Measurements from ENCODE around the gene NLRP6.

The NLRP6 gene

DNA sequence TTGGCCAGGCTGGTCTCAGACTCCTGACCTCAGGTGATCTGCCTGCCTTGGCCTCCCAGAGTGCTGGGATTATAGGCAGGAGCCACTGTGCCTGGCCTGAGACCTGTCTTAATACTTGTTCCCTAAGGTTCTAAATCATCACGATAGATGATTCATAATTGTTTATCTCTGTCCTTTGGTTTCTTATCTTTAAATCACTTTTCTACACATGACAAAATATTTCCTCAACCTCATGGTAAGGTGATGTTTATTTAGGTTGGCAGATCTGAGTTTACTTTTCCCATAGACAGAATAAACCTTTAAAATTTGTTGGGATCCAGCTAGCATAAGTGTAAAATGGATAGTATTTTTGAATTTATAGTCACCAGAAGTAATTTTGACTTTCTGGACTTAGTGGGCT lies 37.9 kb upstream of the NLRP6 start:
- H3K4me3 ChIP-seq (ENCODE audit: insufficient read depth, low read depth, low read length) = no peak overlapping the region
- H3K27me3 ChIP-seq (ENCODE audit: control insufficient read depth, insufficient read depth, low read length, poor library complexity, severe bottlenecking) = no peaks in the 10 kb centered on the region
- peaks cover 10% of the 10 kb centered on the region for H3K36me3 ChIP-seq (ENCODE audit: control insufficient read depth, insufficient read depth, low read length)
- no peaks in the 10 kb centered on the region for H3K9me3 ChIP-seq (ENCODE audit: control insufficient read depth, low read length)
- H3K27ac ChIP-seq (ENCODE audit: insufficient read depth, low read depth, low read length, poor library complexity, severe bottlenecking) = no peak overlapping the region
- 100% methylated on average over 1 of the region's 1 CpG for WGBS, 2 experiments
- peaks cover 9% of the 10 kb centered on the region for H3K4me1 ChIP-seq (ENCODE audit: control insufficient read depth, insufficient read depth, low read length)

DNA sequence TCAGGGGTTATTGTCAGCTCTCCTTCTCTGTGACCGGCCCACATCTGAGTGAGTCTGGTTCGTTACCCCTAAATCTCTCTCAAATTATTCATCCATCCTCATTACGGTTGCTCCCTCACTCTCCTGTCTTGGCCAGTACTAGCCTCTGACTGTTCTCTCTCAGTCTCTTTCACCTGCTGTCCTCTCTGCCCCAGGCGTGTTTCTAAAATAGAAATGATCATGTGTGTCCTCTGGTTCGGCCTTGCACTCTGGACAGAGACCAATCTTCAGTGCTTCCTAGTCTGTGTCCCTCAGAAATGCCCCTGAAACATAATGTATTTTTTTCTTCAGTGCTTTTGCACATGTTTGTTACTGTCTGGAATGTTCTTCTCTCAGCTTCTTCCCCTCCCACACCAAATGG lies 36.6 kb upstream of the NLRP6 start:
- Histone ChIP-seq H3K27ac (ENCODE audit: insufficient read depth, low read depth, low read length, poor library complexity, severe bottlenecking) (no peak overlapping the region), H3K36me3 (ENCODE audit: control insufficient read depth, insufficient read depth, low read length) (peaks cover 21% of the 10 kb centered on the region), H3K4me3 (ENCODE audit: insufficient read depth, low read depth, low read length) (no peak overlapping the region), H3K4me1 (ENCODE audit: control insufficient read depth, insufficient read depth, low read length) (peaks cover 9% of the 10 kb centered on the region), H3K9me3 (ENCODE audit: control insufficient read depth, low read length) (no peaks in the 10 kb centered on the region), H3K27me3 (ENCODE audit: control insufficient read depth, insufficient read depth, low read length, poor library complexity, severe bottlenecking) (no peaks in the 10 kb centered on the region)
- WGBS, 2 experiments = 94 to 95% methylated on average over 5 of the region's 5 CpGs

DNA sequence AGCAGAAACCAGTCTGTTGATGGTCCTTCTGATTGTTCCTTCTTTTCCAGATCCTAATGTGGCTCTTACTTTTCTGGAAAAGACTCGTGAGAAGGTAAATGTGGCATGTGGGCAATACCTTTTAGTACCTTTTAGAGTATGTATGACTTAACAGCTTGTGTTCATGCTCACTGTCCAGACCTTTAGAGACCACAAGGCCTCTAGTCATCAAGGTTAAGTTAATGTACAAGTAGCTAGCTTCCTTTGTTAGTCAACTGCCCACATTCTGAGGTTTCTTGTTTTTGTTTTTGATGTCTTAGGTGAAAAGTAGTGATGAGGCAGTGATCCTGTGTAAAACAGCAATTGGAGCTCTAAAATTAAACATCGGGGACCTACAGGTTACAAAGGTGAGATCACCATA lies 33.8 kb upstream of the NLRP6 start:
- Histone ChIP-seq H3K4me1 (ENCODE audit: control insufficient read depth, insufficient read depth, low read length) (no peaks in the 10 kb centered on the region), H3K4me3 (ENCODE audit: insufficient read depth, low read depth, low read length) (no peak overlapping the region), H3K27ac (ENCODE audit: insufficient read depth, low read depth, low read length, poor library complexity, severe bottlenecking) (no peak overlapping the region), H3K36me3 (ENCODE audit: control insufficient read depth, insufficient read depth, low read length) (peaks cover 27% of the 10 kb centered on the region), H3K9me3 (ENCODE audit: control insufficient read depth, low read length) (no peaks in the 10 kb centered on the region), H3K27me3 (ENCODE audit: control insufficient read depth, insufficient read depth, low read length, poor library complexity, severe bottlenecking) (no peaks in the 10 kb centered on the region)
- 89 to 100% methylated on average over 1 to 2 of the region's 2 CpGs for WGBS, 2 experiments

- Histone ChIP-seq H3K36me3 (ENCODE audit: control insufficient read depth, insufficient read depth, low read length) (peaks cover 42% of the 10 kb centered on the region), H3K27ac (ENCODE audit: insufficient read depth, low read depth, low read length, poor library complexity, severe bottlenecking) (no peak overlapping the region), H3K27me3 (ENCODE audit: control insufficient read depth, insufficient read depth, low read length, poor library complexity, severe bottlenecking) (no peaks in the 10 kb centered on the region), H3K9me3 (ENCODE audit: control insufficient read depth, low read length) (no peaks in the 10 kb centered on the region), H3K4me1 (ENCODE audit: control insufficient read depth, insufficient read depth, low read length) (no peaks in the 10 kb centered on the region), H3K4me3 (ENCODE audit: insufficient read depth, low read depth, low read length) (no peak overlapping the region)
- WGBS, 2 experiments = 82 to 83% methylated on average over 8 of the region's 8 CpGs
Observed at GRCh38 chr11:249062-249461, 29.1 kb upstream of the NLRP6 start.

GRCh38 chr11:250274-250673 lies 27.9 kb upstream of the NLRP6 start:
- no peaks in the 10 kb centered on the region for H3K27me3 ChIP-seq (ENCODE audit: control insufficient read depth, insufficient read depth, low read length, poor library complexity, severe bottlenecking)
- no peak overlapping the region for H3K4me3 ChIP-seq (ENCODE audit: insufficient read depth, low read depth, low read length)
- H3K4me1 ChIP-seq (ENCODE audit: control insufficient read depth, insufficient read depth, low read length) = no peaks in the 10 kb centered on the region
- H3K27ac ChIP-seq (ENCODE audit: insufficient read depth, low read depth, low read length, poor library complexity, severe bottlenecking) = no peak overlapping the region
- 89 to 91% methylated on average over 4 to 5 of the region's 5 CpGs for WGBS, 2 experiments
- H3K9me3 ChIP-seq (ENCODE audit: control insufficient read depth, low read length) = no peaks in the 10 kb centered on the region
- H3K36me3 ChIP-seq (ENCODE audit: control insufficient read depth, insufficient read depth, low read length) = peaks cover 36% of the 10 kb centered on the region

GRCh38 chr11:250740-251299 lies 27.4 kb upstream of the NLRP6 start:
- H3K36me3 ChIP-seq (ENCODE audit: control insufficient read depth, insufficient read depth, low read length) = peaks cover 32% of the 10 kb centered on the region

GRCh38 chr11:251550-251949 lies 26.7 kb upstream of the NLRP6 start:
- H3K4me3 ChIP-seq (ENCODE audit: insufficient read depth, low read depth, low read length) = no peak overlapping the region
- no peaks in the 10 kb centered on the region for H3K9me3 ChIP-seq (ENCODE audit: control insufficient read depth, low read length)
- no peaks in the 10 kb centered on the region for H3K4me1 ChIP-seq (ENCODE audit: control insufficient read depth, insufficient read depth, low read length)
- WGBS, 2 experiments = 92 to 94% methylated on average over 10 of the region's 10 CpGs
- H3K27ac ChIP-seq (ENCODE audit: insufficient read depth, low read depth, low read length, poor library complexity, severe bottlenecking) = no peak overlapping the region
- H3K36me3 ChIP-seq (ENCODE audit: control insufficient read depth, insufficient read depth, low read length) = peaks cover 25% of the 10 kb centered on the region
- H3K27me3 ChIP-seq (ENCODE audit: control insufficient read depth, insufficient read depth, low read length, poor library complexity, severe bottlenecking) = no peaks in the 10 kb centered on the region

More at GRCh38 chr11:250740-251299, 27.4 kb upstream of the NLRP6 start:
- Histone ChIP-seq H3K4me3 (ENCODE audit: insufficient read depth, low read depth, low read length) (no peak overlapping the region), H3K9me3 (ENCODE audit: control insufficient read depth, low read length) (no peaks in the 10 kb centered on the region), H3K4me1 (ENCODE audit: control insufficient read depth, insufficient read depth, low read length) (no peaks in the 10 kb centered on the region), H3K27me3 (ENCODE audit: control insufficient read depth, insufficient read depth, low read length, poor library complexity, severe bottlenecking) (no peaks in the 10 kb centered on the region), H3K27ac (ENCODE audit: insufficient read depth, low read depth, low read length, poor library complexity, severe bottlenecking) (no peak overlapping the region)
- WGBS, 2 experiments = 79 to 80% methylated on average over 10 of the region's 10 CpGs

- 97 to 98% methylated on average over 8 of the region's 8 CpGs for WGBS, 2 experiments
- Histone ChIP-seq H3K4me1 (ENCODE audit: control insufficient read depth, insufficient read depth, low read length) (no peaks in the 10 kb centered on the region), H3K4me3 (ENCODE audit: insufficient read depth, low read depth, low read length) (no peak overlapping the region), H3K36me3 (ENCODE audit: control insufficient read depth, insufficient read depth, low read length) (peaks cover 23% of the 10 kb centered on the region), H3K9me3 (ENCODE audit: control insufficient read depth, low read length) (no peaks in the 10 kb centered on the region), H3K27ac (ENCODE audit: insufficient read depth, low read depth, low read length, poor library complexity, severe bottlenecking) (no peak overlapping the region), H3K27me3 (ENCODE audit: control insufficient read depth, insufficient read depth, low read length, poor library complexity, severe bottlenecking) (no peaks in the 10 kb centered on the region)
Observed at GRCh38 chr11:252666-253065, 25.5 kb upstream of the NLRP6 start.

DNA sequence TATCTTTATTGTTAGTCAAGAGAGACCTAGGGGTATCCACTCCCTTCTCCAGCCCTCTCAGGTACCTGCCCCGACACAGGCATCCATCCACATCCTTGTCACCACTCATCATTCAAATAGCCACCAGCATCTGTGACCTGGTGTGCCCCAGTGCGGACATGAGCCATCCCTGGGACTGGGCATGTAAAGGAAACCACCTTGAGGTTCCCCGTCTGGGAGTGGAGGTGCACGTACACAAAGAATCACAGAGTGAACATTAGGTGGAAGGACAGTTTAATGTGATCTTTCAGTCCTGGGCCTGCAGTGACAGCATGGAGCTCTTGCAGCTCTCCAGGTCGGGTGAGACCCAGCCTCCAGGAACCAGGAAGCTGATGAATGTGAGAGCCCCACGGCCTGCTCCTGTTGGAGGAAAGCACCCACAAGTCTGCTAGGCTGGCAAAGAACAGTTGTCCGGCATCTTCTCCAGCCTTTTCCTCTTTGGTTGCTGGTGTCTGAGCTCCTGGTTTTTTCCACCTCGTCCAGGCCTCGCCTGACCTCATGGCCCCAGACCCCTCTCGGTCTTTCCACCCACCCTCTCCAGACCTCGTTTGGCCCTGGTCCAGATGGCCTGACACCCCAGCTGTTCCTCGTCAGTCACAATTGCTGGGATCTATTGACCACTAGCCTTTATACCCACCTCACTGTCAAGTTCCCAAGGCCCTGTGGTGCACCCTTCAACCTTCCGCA lies 24.9 kb upstream of the NLRP6 start:
- Histone ChIP-seq H3K4me3 (ENCODE audit: insufficient read depth, low read depth, low read length) (no peak overlapping the region), H3K9me3 (ENCODE audit: control insufficient read depth, low read length) (no peaks in the 10 kb centered on the region), H3K4me1 (ENCODE audit: control insufficient read depth, insufficient read depth, low read length) (no peaks in the 10 kb centered on the region), H3K27me3 (ENCODE audit: control insufficient read depth, insufficient read depth, low read length, poor library complexity, severe bottlenecking) (no peaks in the 10 kb centered on the region), H3K27ac (ENCODE audit: insufficient read depth, low read depth, low read length, poor library complexity, severe bottlenecking) (no peak overlapping the region), H3K36me3 (ENCODE audit: control insufficient read depth, insufficient read depth, low read length) (peaks cover 23% of the 10 kb centered on the region)
- 93 to 95% methylated on average over 13 of the region's 13 CpGs for WGBS, 2 experiments

- Histone ChIP-seq H3K27ac (ENCODE audit: insufficient read depth, low read depth, low read length, poor library complexity, severe bottlenecking) (no peak overlapping the region), H3K36me3 (ENCODE audit: control insufficient read depth, insufficient read depth, low read length) (peaks cover 20% of the 10 kb centered on the region), H3K4me3 (ENCODE audit: insufficient read depth, low read depth, low read length) (no peak overlapping the region), H3K9me3 (ENCODE audit: control insufficient read depth, low read length) (no peaks in the 10 kb centered on the region), H3K27me3 (ENCODE audit: control insufficient read depth, insufficient read depth, low read length, poor library complexity, severe bottlenecking) (no peaks in the 10 kb centered on the region), H3K4me1 (ENCODE audit: control insufficient read depth, insufficient read depth, low read length) (no peaks in the 10 kb centered on the region)
- 88 to 95% methylated on average over 4 of the region's 5 CpGs for WGBS, 2 experiments
Observed at GRCh38 chr11:253886-254270, 24.3 kb upstream of the NLRP6 start.

All from ectodermal cell (in vitro differentiated cells).